GM12878 (cell line): Measurements from ENCODE around the gene MYADM.

Experiments
- ESRRA ChIP-seq: IDR thresholded peaks from 2 replicates; pipeline ENCODE4 v1.6.1; 2012; ENCODE audit warnings: mild to moderate bottlenecking, low read length, improper control_type of control experiment
- MAX ChIP-seq: IDR thresholded peaks from 2 replicates; pipeline ENCODE4 v1.6.1; 2012; ENCODE audit warnings: low read depth, low read length, improper control_type of control experiment
- POLR2AphosphoS2 ChIP-seq: IDR thresholded peaks from 2 replicates; pipeline ENCODE4 v1.6.1; 2011; ENCODE audit warnings: low read depth, mild to moderate bottlenecking, low read length, improper control_type of control experiment, moderate library complexity
- SMC3 ChIP-seq: IDR thresholded peaks from 2 replicates; pipeline ENCODE4 v1.6.1; 2011; ENCODE audit warnings: low read length, improper control_type of control experiment, borderline replicate concordance

GRCh38 chr19:53871454-53871853, 3.8 kb downstream of the MYADM start:
- TF ChIP-seq SMC3 (no peak), MAX (no peak), POLR2AphosphoS2 (no peak), ESRRA (no peak)
